C4-2B (cell line): ENCODE data around the gene COL1A1.

ENCODE experiments used
- ZFX ChIP-seq: fragments of 450-650 bp; IDR thresholded peaks from 2 replicates; pipeline ENCODE4 v1.6.1; 2017
- TF ChIP-seq, protein P1 (sequence below): fragments of 450-650 bp; conservative IDR thresholded peaks from 2 replicates; pipeline ENCODE4 v1.5.1; 2017; ENCODE audit warnings: mild to moderate bottlenecking

DNA sequence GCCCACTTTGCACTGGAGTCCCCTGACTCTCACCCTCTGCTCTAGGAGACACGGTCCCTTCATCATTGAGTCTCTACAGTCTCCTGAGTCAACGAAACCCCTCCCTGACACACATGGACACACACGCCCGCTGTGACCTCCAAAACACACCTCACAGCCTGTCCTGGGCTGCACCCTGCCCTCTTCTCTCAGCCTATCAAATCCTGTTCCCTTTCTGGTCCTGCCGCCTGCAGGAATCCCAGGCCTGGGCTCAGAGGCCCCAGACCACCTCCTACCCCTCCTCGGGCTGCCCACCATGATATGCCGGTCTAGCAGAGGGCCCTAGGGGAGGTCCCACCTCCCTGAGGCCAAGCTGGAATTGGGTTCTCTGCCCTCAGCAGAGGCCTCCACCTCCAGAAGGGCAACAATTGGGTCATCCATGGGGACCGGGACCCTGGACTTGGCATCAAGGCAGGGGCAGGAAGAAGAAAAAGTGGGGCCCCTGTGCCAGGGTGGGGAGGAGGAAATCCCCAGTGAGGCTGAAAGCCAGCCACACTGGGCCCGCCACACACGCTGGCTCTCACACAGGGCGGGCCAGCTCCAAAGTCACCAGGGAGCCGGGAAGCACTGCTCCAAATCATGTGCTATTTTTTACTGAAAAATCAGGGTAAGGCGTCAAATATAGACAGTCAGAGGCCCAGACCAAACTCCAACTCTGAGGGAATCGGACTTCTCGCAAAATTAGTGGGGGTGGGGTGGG, 54.3 kb downstream of the COL1A1 start:
- TF ChIP-seq, protein P1, sequence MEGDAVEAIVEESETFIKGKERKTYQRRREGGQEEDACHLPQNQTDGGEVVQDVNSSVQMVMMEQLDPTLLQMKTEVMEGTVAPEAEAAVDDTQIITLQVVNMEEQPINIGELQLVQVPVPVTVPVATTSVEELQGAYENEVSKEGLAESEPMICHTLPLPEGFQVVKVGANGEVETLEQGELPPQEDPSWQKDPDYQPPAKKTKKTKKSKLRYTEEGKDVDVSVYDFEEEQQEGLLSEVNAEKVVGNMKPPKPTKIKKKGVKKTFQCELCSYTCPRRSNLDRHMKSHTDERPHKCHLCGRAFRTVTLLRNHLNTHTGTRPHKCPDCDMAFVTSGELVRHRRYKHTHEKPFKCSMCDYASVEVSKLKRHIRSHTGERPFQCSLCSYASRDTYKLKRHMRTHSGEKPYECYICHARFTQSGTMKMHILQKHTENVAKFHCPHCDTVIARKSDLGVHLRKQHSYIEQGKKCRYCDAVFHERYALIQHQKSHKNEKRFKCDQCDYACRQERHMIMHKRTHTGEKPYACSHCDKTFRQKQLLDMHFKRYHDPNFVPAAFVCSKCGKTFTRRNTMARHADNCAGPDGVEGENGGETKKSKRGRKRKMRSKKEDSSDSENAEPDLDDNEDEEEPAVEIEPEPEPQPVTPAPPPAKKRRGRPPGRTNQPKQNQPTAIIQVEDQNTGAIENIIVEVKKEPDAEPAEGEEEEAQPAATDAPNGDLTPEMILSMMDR: no peak
- TF ChIP-seq ZFX: no peak
